ENCODE data around the gene MEX3B.

Gene MEX3B

DNA sequence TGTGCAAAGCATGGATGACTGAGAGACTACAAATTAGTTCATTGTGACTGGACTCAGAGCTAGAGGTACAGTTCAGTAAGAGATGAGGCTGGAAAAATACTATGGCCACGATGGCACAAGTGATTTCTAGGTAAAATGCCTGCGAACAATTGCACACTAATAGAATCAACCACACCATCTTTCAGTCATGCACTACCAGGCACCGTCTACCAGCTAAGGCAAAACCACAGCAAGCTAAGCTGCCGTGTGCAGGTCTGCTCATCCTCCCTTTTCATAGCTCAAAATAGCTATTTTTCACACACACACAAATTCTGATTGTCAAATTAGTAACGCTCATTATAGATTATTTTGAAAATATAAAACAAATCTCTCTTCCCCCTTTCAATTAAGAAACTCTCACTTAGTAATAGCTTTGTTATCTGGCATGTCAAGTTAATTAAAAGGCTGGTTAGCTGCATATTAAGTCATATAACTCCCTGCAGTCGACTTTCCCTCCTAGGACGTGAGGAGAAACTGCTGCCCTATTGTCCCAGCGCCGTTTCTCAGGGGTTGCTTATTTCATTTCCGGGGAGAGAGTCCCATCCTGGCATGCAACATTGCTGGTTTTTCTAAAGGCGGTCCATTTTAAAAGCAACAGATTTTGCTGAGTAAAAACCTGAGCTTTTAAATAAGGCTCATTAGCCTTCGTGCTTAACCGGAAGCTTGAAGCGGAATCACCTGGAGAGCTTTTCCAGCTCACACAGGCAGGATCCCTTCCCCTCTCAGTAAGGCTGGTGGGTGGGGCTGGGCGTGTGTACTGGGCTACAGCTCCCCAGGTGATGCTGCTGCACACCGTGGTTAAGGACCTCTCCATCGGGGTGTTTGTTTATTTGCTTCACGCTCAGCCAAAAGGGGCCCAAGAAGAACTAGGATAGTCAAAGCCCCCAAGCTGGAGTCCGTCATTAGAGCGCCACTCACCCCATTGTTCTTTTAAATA is 16.9 kb upstream of the MEX3B start:
- no peak overlapping the region for H3K4me3 ChIP-seq (ENCODE audit: control insufficient read depth, low read depth, low read length)
- DNase-seq (ENCODE audit: low read depth) = no peak
- TF ChIP-seq, protein P1, sequence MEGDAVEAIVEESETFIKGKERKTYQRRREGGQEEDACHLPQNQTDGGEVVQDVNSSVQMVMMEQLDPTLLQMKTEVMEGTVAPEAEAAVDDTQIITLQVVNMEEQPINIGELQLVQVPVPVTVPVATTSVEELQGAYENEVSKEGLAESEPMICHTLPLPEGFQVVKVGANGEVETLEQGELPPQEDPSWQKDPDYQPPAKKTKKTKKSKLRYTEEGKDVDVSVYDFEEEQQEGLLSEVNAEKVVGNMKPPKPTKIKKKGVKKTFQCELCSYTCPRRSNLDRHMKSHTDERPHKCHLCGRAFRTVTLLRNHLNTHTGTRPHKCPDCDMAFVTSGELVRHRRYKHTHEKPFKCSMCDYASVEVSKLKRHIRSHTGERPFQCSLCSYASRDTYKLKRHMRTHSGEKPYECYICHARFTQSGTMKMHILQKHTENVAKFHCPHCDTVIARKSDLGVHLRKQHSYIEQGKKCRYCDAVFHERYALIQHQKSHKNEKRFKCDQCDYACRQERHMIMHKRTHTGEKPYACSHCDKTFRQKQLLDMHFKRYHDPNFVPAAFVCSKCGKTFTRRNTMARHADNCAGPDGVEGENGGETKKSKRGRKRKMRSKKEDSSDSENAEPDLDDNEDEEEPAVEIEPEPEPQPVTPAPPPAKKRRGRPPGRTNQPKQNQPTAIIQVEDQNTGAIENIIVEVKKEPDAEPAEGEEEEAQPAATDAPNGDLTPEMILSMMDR (conservative IDR thresholded peaks at IDR 0.05; ENCODE audit: control insufficient read depth, insufficient read depth, low read depth, low read length) = no peak

GRCh38 chr15:82060817-82061216 is 15.0 kb upstream of the MEX3B start:
- TF ChIP-seq, protein P1 (conservative IDR thresholded peaks at IDR 0.05; ENCODE audit: control insufficient read depth, insufficient read depth, low read depth, low read length) = no peak
- no peak for DNase-seq (ENCODE audit: low read depth)
- H3K4me3 ChIP-seq (ENCODE audit: control insufficient read depth, low read depth, low read length) = no peak overlapping the region

- no peak for DNase-seq (ENCODE audit: low read depth)
- TF ChIP-seq, protein P1 (conservative IDR thresholded peaks at IDR 0.05; ENCODE audit: control insufficient read depth, insufficient read depth, low read depth, low read length) = no peak
- no peak overlapping the region for H3K4me3 ChIP-seq (ENCODE audit: control insufficient read depth, low read depth, low read length)
These were observed 12.8 kb upstream of the MEX3B start for GRCh38 chr15:82058517-82059204.

GRCh38 chr15:82058026-82058425 is 12.2 kb upstream of the MEX3B start:
- H3K4me3 ChIP-seq (ENCODE audit: control insufficient read depth, low read depth, low read length) = no peak overlapping the region
- TF ChIP-seq, protein P1 (conservative IDR thresholded peaks at IDR 0.05; ENCODE audit: control insufficient read depth, insufficient read depth, low read depth, low read length) = no peak
- DNase-seq (ENCODE audit: low read depth) = no peak

- no peak for DNase-seq (ENCODE audit: low read depth)
- H3K4me3 ChIP-seq (ENCODE audit: control insufficient read depth, low read depth, low read length) = no peak overlapping the region
- TF ChIP-seq, protein P1 (conservative IDR thresholded peaks at IDR 0.05; ENCODE audit: control insufficient read depth, insufficient read depth, low read depth, low read length) = no peak
These were observed 11.4 kb upstream of the MEX3B start for GRCh38 chr15:82056958-82057823.

DNA sequence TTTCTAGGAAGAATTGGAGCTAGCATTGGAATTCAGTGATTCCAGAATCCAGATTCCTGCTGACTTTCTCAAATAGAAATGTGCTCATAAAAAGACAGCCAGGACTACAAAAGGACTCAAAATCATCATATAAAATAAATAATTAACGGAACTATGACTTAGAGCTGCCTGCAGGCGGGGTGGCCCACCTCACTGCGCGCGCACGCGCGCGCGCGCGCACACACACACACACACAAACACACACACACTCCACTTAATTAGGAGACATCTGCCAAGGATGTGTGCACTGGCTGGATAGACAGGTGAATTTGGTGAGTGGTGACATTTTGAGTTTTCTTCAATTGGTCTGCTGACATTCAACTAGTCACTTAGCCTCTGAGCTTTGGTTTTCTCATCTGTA is 6.9 kb upstream of the MEX3B start:
- TF ChIP-seq, protein P1 (conservative IDR thresholded peaks at IDR 0.05; ENCODE audit: control insufficient read depth, insufficient read depth, low read depth, low read length) = no peak
- no peak for DNase-seq (ENCODE audit: low read depth)

More for the DNA sequence above, 6.9 kb upstream of the MEX3B start:
- no peak overlapping the region for H3K4me3 ChIP-seq (ENCODE audit: control insufficient read depth, low read depth, low read length)
